Heart left ventricle (tissue), 13 donors: ENCODE measurements around the gene ZNF689.

Source experiments
- POLR2A ChIP-seq, 2 donors: fragments of 450-650 bp; IDR thresholded peaks; one replicate each; pipeline ENCODE4 v1.6.1; 2017; ENCODE audit warnings: antibody characterized with exemption in 2 of 2, mild to moderate bottlenecking in 2 of 2, moderate library complexity in 2 of 2
- TF ChIP-seq, protein P1 (sequence below), 12 donors: fragments of 200-600 bp; sonication (generic) in 4 of 12; IDR thresholded peaks; one replicate each; pipeline versions ENCODE4 v1.5.0 to v1.8.0; 2018 to 2022; ENCODE audit warnings: antibody characterized with exemption in 12 of 12, mild to moderate bottlenecking in 5 of 12
- donor health status: ischemic (EF 13 %, LVEDD 7.1; RV severe dilation, severe dysfunction).
- donor health status: DM: no; HTN: yes; CAD: no.
- donor health status: DM: no; HTN: no; CAD: no.
- donor health status: ischemic (EF 25% LVEDD 6.9; RV normal size, moderate dysfunction).
- donor health status: ischemic (EF 25% LVEDD 5.7; RV mildly dilated, moderate dysfunction).
- donor health status: ischemic (EF 35%, LVEDD 5.7; RV mildly dilated, moderate dysfunction).
- donor health status: nonischemic (EF 11% LVEDD 7.7; RV severe dilation, severe dysfunction).
- donor health status: DM: yes; HTN: yes; CAD: no.
- donor health status: PGD.
- donor health status: ischemic (EF 29% LVEDD 5.4; RV normal size, mild dysfunction).
- donor health status: nonischemic (EF 23%, LVEDD 6.1; RV moderate dilation, normal function).

DNA sequence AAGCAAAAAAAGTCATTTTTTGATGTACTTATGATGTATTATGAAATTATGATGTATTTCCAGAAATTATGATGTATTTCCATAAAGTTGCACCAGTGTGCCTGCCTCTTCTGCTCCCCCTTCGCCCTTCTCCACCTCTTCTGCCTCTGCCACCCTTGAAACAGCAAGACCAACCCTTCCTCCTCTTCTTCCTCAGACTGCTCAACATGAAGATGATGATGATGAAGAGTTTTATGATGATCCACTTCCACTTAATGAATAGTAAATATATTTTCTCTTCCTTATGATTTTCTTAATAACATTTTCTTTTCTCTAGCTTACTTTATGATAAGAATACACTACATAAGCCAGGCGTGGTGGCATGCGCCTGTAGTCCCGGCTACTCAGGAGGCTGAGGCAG lies 17.3 kb downstream of the ZNF689 start:
- TF ChIP-seq, protein P1, sequence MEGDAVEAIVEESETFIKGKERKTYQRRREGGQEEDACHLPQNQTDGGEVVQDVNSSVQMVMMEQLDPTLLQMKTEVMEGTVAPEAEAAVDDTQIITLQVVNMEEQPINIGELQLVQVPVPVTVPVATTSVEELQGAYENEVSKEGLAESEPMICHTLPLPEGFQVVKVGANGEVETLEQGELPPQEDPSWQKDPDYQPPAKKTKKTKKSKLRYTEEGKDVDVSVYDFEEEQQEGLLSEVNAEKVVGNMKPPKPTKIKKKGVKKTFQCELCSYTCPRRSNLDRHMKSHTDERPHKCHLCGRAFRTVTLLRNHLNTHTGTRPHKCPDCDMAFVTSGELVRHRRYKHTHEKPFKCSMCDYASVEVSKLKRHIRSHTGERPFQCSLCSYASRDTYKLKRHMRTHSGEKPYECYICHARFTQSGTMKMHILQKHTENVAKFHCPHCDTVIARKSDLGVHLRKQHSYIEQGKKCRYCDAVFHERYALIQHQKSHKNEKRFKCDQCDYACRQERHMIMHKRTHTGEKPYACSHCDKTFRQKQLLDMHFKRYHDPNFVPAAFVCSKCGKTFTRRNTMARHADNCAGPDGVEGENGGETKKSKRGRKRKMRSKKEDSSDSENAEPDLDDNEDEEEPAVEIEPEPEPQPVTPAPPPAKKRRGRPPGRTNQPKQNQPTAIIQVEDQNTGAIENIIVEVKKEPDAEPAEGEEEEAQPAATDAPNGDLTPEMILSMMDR (IDR thresholded peaks at IDR 0.05), result no peak
- TF ChIP-seq POLR2A (IDR thresholded peaks at IDR 0.05), result no peak
